Keratinocyte (primary cell): ENCODE results near the gene KCNQ1OT1.

Experiments used
- EZH2 ChIP-seq: IDR thresholded peaks from one replicate; pipeline ENCODE4 v1.6.1; 2012; ENCODE audit warnings: inconsistent platforms, mild to moderate bottlenecking, low read length, moderate library complexity
- TF ChIP-seq, protein P1 (sequence below), 3 experiments: IDR thresholded peaks in 1 of 3; conservative IDR thresholded peaks in 1 of 3; optimal IDR thresholded peaks in 1 of 3; 2 replicates in 2 of 3; 3 replicates in 1 of 3; pipeline versions ENCODE3 to v1.5.1; 2011; ENCODE audit warnings: low read length in 3 of 3, mild to moderate bottlenecking in 3 of 3, moderate library complexity in 2 of 3, control low read depth in 1 of 3, inconsistent platforms in 1 of 3; ENCODE audit not compliant: insufficient read depth in 2 of 3; ENCODE audit errors: extremely low read depth in 1 of 3

DNA sequence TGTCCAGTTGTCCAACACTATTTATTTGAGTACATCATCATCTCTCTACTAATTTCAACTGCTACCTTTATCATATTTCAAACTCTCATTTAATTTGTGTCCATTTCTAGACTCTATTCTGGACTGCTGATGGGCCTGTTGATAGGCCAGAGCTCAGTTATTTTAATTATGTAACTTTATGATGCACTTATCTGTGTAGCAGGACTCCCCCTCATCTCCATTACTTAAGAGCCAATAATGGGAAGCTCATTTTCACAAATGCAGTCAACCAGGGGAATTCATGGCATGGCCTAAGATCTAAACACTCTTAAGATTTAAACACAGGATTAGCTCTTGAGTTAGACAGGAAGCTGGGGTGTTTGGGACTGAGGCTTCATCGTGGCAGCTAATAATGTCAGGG is 21.4 kb downstream of the KCNQ1OT1 start:
- TF ChIP-seq, protein P1, sequence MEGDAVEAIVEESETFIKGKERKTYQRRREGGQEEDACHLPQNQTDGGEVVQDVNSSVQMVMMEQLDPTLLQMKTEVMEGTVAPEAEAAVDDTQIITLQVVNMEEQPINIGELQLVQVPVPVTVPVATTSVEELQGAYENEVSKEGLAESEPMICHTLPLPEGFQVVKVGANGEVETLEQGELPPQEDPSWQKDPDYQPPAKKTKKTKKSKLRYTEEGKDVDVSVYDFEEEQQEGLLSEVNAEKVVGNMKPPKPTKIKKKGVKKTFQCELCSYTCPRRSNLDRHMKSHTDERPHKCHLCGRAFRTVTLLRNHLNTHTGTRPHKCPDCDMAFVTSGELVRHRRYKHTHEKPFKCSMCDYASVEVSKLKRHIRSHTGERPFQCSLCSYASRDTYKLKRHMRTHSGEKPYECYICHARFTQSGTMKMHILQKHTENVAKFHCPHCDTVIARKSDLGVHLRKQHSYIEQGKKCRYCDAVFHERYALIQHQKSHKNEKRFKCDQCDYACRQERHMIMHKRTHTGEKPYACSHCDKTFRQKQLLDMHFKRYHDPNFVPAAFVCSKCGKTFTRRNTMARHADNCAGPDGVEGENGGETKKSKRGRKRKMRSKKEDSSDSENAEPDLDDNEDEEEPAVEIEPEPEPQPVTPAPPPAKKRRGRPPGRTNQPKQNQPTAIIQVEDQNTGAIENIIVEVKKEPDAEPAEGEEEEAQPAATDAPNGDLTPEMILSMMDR (optimal IDR thresholded peaks at IDR 0.05 in 1 of 3, IDR thresholded peaks at IDR 0.05 in 1 of 3, conservative IDR thresholded peaks at IDR 0.05 in 1 of 3; ENCODE audit: extremely low read depth in 1 of 3, insufficient read depth in 2 of 3, low read length in 3 of 3): no peak
- TF ChIP-seq EZH2: no peak
